Mesenchymal stem cell (in vitro differentiated cells and primary cell): ENCODE data around the gene SCD5.
A peak's percentile ranks its signal among the peaks of the same experiment; 100 is the strongest.

ENCODE experiments used
- DNase-seq: peaks from one replicate; pipeline ENCODE4 v3.0.0-alpha.2; 2013
- H2AFZ ChIP-seq: one replicate; pipeline ENCODE4 v1.6.1; 2013; ENCODE audit warnings: low read depth, mild to moderate bottlenecking, control low read depth, inconsistent platforms, low read length, moderate library complexity
- H2AK5ac ChIP-seq: 2 replicates; pipeline ENCODE4 v1.6.1; 2013; ENCODE audit warnings: low read length, moderate library complexity, mild to moderate bottlenecking, inconsistent platforms; ENCODE audit not compliant: severe bottlenecking
- H2BK120ac ChIP-seq: one replicate; pipeline ENCODE4 v1.6.1; 2013; ENCODE audit warnings: low read depth, mild to moderate bottlenecking, inconsistent platforms, low read length, moderate library complexity
- H2BK12ac ChIP-seq, 2 experiments: one replicate each; pipeline ENCODE4 v1.6.1; 2013; ENCODE audit warnings: inconsistent platforms in 2 of 2, low read length in 2 of 2, mild to moderate bottlenecking in 2 of 2, moderate library complexity in 2 of 2, control low read depth in 1 of 2
- H2BK15ac ChIP-seq: one replicate; pipeline ENCODE4 v1.6.1; 2013; ENCODE audit warnings: mild to moderate bottlenecking, low read depth, inconsistent platforms; ENCODE audit not compliant: poor library complexity, severe bottlenecking
- H2BK5ac ChIP-seq: 2 replicates; pipeline ENCODE4 v1.6.1; 2013; ENCODE audit warnings: low read depth, mild to moderate bottlenecking, low read length, control low read depth, inconsistent platforms; ENCODE audit not compliant: poor library complexity, severe bottlenecking
- H3K14ac ChIP-seq, 2 experiments: one replicate each; pipeline ENCODE4 v1.6.1; 2013; ENCODE audit warnings: inconsistent platforms in 2 of 2, low read length in 2 of 2, control low read depth in 1 of 2, mild to moderate bottlenecking in 1 of 2, moderate library complexity in 1 of 2
- H3K18ac ChIP-seq, 2 experiments: one replicate each; pipeline ENCODE4 v1.6.1; 2013; ENCODE audit warnings: inconsistent platforms in 2 of 2, low read length in 2 of 2, control low read depth in 1 of 2, low read depth in 1 of 2, mild to moderate bottlenecking in 1 of 2
- H3K23ac ChIP-seq, 2 experiments: one replicate each; pipeline ENCODE4 v1.6.1; 2013; ENCODE audit warnings: inconsistent platforms in 2 of 2, low read length in 2 of 2, mild to moderate bottlenecking in 2 of 2, moderate library complexity in 2 of 2, control low read depth in 1 of 2
- H3K27ac ChIP-seq: 2 replicates; pipeline ENCODE4 v1.5.1; 2013; ENCODE audit warnings: mild to moderate bottlenecking, moderate library complexity, low read length, control low read depth, inconsistent platforms; ENCODE audit not compliant: poor library complexity, severe bottlenecking
- H3K27me3 ChIP-seq, 2 experiments: 2 replicates each; pipeline versions ENCODE4 v1.6.1 to v1.7.0; 2013; ENCODE audit warnings: low read length in 2 of 2, mild to moderate bottlenecking in 2 of 2, moderate library complexity in 2 of 2, control low read depth in 1 of 2, inconsistent platforms in 1 of 2; ENCODE audit not compliant: control insufficient read depth in 1 of 2, insufficient read depth in 1 of 2
- H3K36me3 ChIP-seq, 2 experiments: 2 replicates each; pipeline versions ENCODE4 v1.6.1 to v1.7.0; 2013; ENCODE audit warnings: low read length in 2 of 2, control low read depth in 1 of 2, inconsistent platforms in 1 of 2, low read depth in 1 of 2, mild to moderate bottlenecking in 1 of 2; ENCODE audit not compliant: insufficient read depth in 2 of 2, control insufficient read depth in 1 of 2
- H3K4ac ChIP-seq, 2 experiments: one replicate each; pipeline ENCODE4 v1.6.1; 2013; ENCODE audit warnings: inconsistent platforms in 2 of 2, low read length in 2 of 2, mild to moderate bottlenecking in 2 of 2, moderate library complexity in 2 of 2, control low read depth in 1 of 2, low read depth in 1 of 2
- H3K4me1 ChIP-seq: 2 replicates; pipeline ENCODE4 v1.6.1; 2013; ENCODE audit warnings: low read depth, low read length, control low read depth; ENCODE audit not compliant: control insufficient read depth, insufficient read depth
- H3K4me2 ChIP-seq: 2 replicates; pipeline ENCODE4 v1.6.1; 2013; ENCODE audit warnings: low read length, mild to moderate bottlenecking, inconsistent platforms; ENCODE audit not compliant: poor library complexity, severe bottlenecking
- H3K4me3 ChIP-seq, 2 experiments: 2 replicates each; pipeline versions ENCODE4 v1.5.1 to v1.7.0; 2013; ENCODE audit warnings: low read length in 2 of 2, mild to moderate bottlenecking in 2 of 2, control low read depth in 1 of 2, low read depth in 1 of 2; ENCODE audit not compliant: insufficient read depth in 1 of 2
- H3K79me1 ChIP-seq: replicated peaks from 2 replicates; pipeline ENCODE4 v1.6.1; 2013; ENCODE audit warnings: mild to moderate bottlenecking, control low read depth, low read length, inconsistent platforms; ENCODE audit not compliant: poor library complexity, severe bottlenecking
- H3K9ac ChIP-seq: 2 replicates; pipeline ENCODE4 v1.7.0; 2013; ENCODE audit warnings: mild to moderate bottlenecking, low read length, moderate library complexity
- H3K9me3 ChIP-seq: 2 replicates; pipeline ENCODE4 v1.7.0; 2013; ENCODE audit warnings: mild to moderate bottlenecking, low read length; ENCODE audit not compliant: control insufficient read depth
- H4K8ac ChIP-seq: one replicate; pipeline ENCODE4 v1.6.1; 2013; ENCODE audit warnings: inconsistent platforms, mild to moderate bottlenecking, low read length, moderate library complexity
- H4K91ac ChIP-seq: one replicate; pipeline ENCODE4 v1.6.1; 2013; ENCODE audit warnings: mild to moderate bottlenecking, low read length, inconsistent platforms
- WGBS: methylation state at CpG from one replicate; pipeline ENCODE4 v1.1.7; 2013; ENCODE audit warnings: mixed read lengths; 5-methylcytosine and 5-hydroxymethylcytosine counted together

The SCD5 gene

GRCh38 chr4:82784681-82785610, 13.7 kb downstream of the SCD5 start:
- H2BK12ac ChIP-seq = no peak overlapping the region
- H4K8ac ChIP-seq = no peak overlapping the region
- no peak overlapping the region for H2BK5ac ChIP-seq
- H3K14ac ChIP-seq = no peak overlapping the region
- no peaks in the 10 kb centered on the region for H3K27me3 ChIP-seq
- DNase-seq = peak; percentile 31
- H3K9me3 ChIP-seq = no peaks in the 10 kb centered on the region
- WGBS = 3% methylated on average over 4 of the region's 9 CpGs
- no peak overlapping the region for H2AFZ ChIP-seq
- H3K4me2 ChIP-seq = peak overlapping the region; percentile 46
- peak overlapping the region; percentile 48 for H3K27ac ChIP-seq
- peak overlapping the region in 1 of 2 experiments; percentile 42 for H3K4me3 ChIP-seq
- H4K91ac ChIP-seq = peak overlapping the region; percentile 29
- no peak overlapping the region for H3K4ac ChIP-seq
- no peaks in the 10 kb centered on the region for H3K36me3 ChIP-seq
- H3K9ac ChIP-seq = peak overlapping the region; percentile 61
- no peak overlapping the region for H3K23ac ChIP-seq
- no peak overlapping the region for H2BK15ac ChIP-seq
- no peak overlapping the region for H2AK5ac ChIP-seq
- H3K4me1 ChIP-seq = peaks cover 22% of the 10 kb centered on the region
- no peak overlapping the region for H3K18ac ChIP-seq
- peak overlapping the region; percentile 23 for H2BK120ac ChIP-seq
- H3K79me1 ChIP-seq = peaks cover 30% of the 10 kb centered on the region

DNA sequence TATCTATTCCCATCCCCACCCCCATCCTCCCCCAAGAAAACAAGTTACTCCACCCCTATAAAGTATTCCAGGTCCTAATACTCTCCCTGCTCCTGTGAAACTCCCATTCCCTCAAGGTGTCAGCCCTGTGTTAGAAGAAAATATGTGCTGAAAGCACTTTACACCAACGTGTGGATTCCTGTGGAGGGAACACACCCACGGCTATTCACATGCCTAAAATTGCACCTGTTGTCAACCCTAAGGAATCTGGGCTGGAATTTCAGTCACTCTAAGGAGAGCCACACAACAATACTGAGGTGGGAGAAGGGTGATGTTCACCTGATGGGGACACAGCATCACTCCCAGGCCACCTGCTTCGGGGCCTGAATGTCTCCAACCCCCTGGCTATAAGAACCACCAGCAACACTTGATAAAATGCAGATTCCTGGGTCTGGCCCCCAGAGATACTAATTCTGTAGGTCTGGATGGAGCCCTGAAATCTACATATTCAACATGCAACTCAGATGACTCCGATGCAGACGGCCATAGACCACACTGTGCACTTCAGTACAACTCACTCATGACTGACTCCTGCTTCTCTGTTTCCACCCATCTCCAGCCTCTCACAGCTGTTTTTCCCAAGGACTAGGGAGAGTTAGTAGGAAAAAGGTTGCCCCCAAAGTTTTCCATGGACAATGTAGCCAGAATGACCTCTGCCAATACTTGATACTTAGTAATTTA, 15.8 kb downstream of the SCD5 start:
- H3K27me3 ChIP-seq = no peaks in the 10 kb centered on the region
- H3K9ac ChIP-seq = no peak overlapping the region
- H3K36me3 ChIP-seq = no peaks in the 10 kb centered on the region

DNA sequence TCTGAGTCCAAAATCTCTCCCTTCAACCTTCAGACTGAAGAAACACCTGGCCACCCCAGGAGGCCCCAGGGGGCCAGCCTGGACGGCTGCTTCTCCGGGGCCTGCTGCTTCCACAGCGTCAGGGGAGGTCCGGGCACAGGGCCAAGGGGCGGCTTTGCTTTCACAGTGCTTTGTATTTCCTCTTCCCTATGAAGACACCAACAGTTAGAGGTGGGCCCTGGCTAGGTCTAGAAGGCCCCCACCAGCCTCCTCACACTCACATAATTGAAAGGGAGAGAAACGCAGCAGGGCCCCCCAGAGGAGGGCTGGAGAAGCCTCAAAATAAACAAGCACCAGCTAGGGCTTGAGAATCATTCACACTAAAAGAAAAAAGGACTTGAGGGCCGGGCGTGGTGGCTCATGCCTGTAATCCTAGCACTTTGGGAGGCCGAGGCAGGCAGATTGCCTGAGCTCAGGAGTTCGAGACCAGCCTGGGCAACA, 17.8 kb downstream of the SCD5 start:
- no peak overlapping the region for H2AK5ac ChIP-seq

More for the DNA sequence above, 15.8 kb downstream of the SCD5 start:
- no peak for DNase-seq
- Histone ChIP-seq H4K91ac (no peak overlapping the region), H2AK5ac (peak overlapping the region; percentile 69), H3K27ac (no peak overlapping the region), H3K4me2 (no peak overlapping the region), H2BK5ac (no peak overlapping the region), H3K4ac (no peak overlapping the region), H2BK12ac (no peak overlapping the region), H4K8ac (no peak overlapping the region), H3K4me3 (no peak overlapping the region), H2BK15ac (no peak overlapping the region), H3K4me1 (peaks cover 20% of the 10 kb centered on the region), H2BK120ac (no peak overlapping the region), H2AFZ (no peak overlapping the region), H3K14ac (no peak overlapping the region), H3K79me1 (peaks cover 24% of the 10 kb centered on the region), H3K9me3 (no peaks in the 10 kb centered on the region), H3K18ac (no peak overlapping the region), H3K23ac (no peak overlapping the region)
- WGBS = 71% methylated on average over 4 of the region's 5 CpGs

More for the DNA sequence above, 17.8 kb downstream of the SCD5 start:
- Histone ChIP-seq H3K79me1 (peaks cover 22% of the 10 kb centered on the region), H3K4me3 (no peak overlapping the region), H3K18ac (no peak overlapping the region), H2BK120ac (no peak overlapping the region), H2BK12ac (no peak overlapping the region), H2BK15ac (peak overlapping the region; percentile 50), H2AFZ (no peak overlapping the region), H2BK5ac (no peak overlapping the region), H3K23ac (no peak overlapping the region), H3K9me3 (no peaks in the 10 kb centered on the region), H4K8ac (no peak overlapping the region), H3K4ac (no peak overlapping the region), H3K9ac (no peak overlapping the region), H3K27ac (peak overlapping the region; percentile 73), H3K4me2 (peak overlapping the region; percentile 27), H3K4me1 (peaks cover 20% of the 10 kb centered on the region), H3K36me3 (no peaks in the 10 kb centered on the region), H3K27me3 (no peaks in the 10 kb centered on the region), H3K14ac (no peak overlapping the region), H4K91ac (no peak overlapping the region)
- WGBS = 34% methylated on average over 9 of the region's 10 CpGs
- DNase-seq = peak; percentile 42
